Parathyroid adenoma (tissue), 2 donors: Measurements from ENCODE around the gene ABCD2.

Experiments used
- H2AFZ ChIP-seq: fragments of 300-600 bp; sonication (generic); one replicate; pipeline ENCODE4 v1.7.0; 2017; ENCODE audit warnings: antibody characterized with exemption, mild to moderate bottlenecking
- H3K27ac ChIP-seq: fragments of 300-600 bp; sonication (generic); one replicate; pipeline ENCODE4 v1.7.0; 2017
- H3K27me3 ChIP-seq: fragments of 300-600 bp; sonication (generic); one replicate; pipeline ENCODE4 v1.7.0; 2017; ENCODE audit warnings: low read length; ENCODE audit not compliant: control insufficient read depth, insufficient read depth
- H3K36me3 ChIP-seq: fragments of 300-600 bp; sonication (generic); one replicate; pipeline ENCODE4 v1.7.0; 2017; ENCODE audit warnings: low read length; ENCODE audit not compliant: control insufficient read depth, insufficient read depth
- H3K4me1 ChIP-seq: fragments of 300-600 bp; sonication (generic); one replicate; pipeline ENCODE4 v1.7.0; 2017; ENCODE audit warnings: control low read depth
- H3K4me2 ChIP-seq: fragments of 300-600 bp; sonication (generic); one replicate; pipeline ENCODE4 v1.7.0; 2017; ENCODE audit warnings: low read length
- H3K4me3 ChIP-seq: fragments of 300-600 bp; sonication (generic); one replicate; pipeline ENCODE4 v1.7.0; 2017; ENCODE audit warnings: low read depth, low read length
- H3K79me2 ChIP-seq: fragments of 300-600 bp; sonication (generic); one replicate; pipeline ENCODE4 v1.7.0; 2017; ENCODE audit warnings: control low read depth
- H3K9ac ChIP-seq: fragments of 300-600 bp; sonication (generic); one replicate; pipeline ENCODE4 v1.7.0; 2017; ENCODE audit warnings: mild to moderate bottlenecking
- H3K9me3 ChIP-seq: fragments of 300-600 bp; sonication (generic); one replicate; pipeline ENCODE4 v1.7.0; 2017; ENCODE audit warnings: low read length; ENCODE audit not compliant: control insufficient read depth
- TF ChIP-seq, protein P1 (sequence below): fragments of 300-600 bp; sonication (generic); IDR thresholded peaks from one replicate; pipeline ENCODE4 v1.7.0; 2017; ENCODE audit warnings: antibody characterized with exemption, mild to moderate bottlenecking
- donor health status: primary hyperparathyroidism.

The ABCD2 gene

DNA sequence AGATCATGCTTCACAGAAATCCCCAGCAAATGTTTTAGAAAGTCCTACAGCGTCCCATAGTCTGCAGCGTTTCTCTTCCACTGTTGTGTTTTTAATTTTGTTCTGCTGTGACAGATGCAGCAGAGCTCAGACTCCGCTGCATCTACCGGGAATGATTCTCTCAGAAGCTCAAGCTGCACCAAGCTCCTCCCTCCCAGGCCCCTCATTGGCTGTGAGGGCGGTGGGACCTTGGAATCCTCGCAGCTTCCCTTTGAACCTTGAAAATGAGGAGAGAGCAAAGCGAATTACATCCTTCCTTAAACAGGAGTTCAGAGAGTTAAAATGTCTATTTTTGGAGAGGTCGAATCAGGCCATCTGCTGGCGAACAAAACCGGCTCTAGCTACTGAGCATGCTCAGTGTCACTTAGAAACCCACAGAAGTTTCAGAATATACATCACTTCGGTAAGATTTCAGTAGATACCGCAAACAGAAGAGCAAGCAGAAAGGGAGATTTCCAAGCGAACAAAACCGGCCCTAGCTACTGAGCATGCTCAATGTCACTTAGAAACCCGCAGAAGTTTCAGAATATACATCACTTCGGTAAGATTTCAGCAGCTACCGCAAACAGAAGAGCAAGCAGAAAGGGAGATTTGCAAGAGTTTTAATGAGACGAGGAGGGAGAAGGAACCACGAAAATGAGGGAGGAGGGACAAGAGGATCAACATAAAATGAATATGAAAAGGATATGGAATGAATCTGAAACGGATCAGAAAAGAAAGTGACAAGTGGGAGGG, at the start of gene ABCD2:
Gene ABCD2 (minus strand): TSS at position 144 of the 774 bp plus-strand sequence. CDS start 188 bp downstream, outside the sequence.
- no peaks in the 10 kb centered on the region for H3K79me2 ChIP-seq
- no peaks in the 10 kb centered on the region for H3K27me3 ChIP-seq
- H3K9me3 ChIP-seq: no peaks in the 10 kb centered on the region
- H3K36me3 ChIP-seq: no peaks in the 10 kb centered on the region
- TF ChIP-seq, protein P1, sequence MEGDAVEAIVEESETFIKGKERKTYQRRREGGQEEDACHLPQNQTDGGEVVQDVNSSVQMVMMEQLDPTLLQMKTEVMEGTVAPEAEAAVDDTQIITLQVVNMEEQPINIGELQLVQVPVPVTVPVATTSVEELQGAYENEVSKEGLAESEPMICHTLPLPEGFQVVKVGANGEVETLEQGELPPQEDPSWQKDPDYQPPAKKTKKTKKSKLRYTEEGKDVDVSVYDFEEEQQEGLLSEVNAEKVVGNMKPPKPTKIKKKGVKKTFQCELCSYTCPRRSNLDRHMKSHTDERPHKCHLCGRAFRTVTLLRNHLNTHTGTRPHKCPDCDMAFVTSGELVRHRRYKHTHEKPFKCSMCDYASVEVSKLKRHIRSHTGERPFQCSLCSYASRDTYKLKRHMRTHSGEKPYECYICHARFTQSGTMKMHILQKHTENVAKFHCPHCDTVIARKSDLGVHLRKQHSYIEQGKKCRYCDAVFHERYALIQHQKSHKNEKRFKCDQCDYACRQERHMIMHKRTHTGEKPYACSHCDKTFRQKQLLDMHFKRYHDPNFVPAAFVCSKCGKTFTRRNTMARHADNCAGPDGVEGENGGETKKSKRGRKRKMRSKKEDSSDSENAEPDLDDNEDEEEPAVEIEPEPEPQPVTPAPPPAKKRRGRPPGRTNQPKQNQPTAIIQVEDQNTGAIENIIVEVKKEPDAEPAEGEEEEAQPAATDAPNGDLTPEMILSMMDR: peak; percentile 17
- H3K4me3 ChIP-seq: peak within 1 kb of the TSS; percentile 73
- H2AFZ ChIP-seq: peak within 1 kb of the TSS; percentile 89
- H3K4me2 ChIP-seq: peak within 1 kb of the TSS; percentile 74
- H3K9ac ChIP-seq: peak within 1 kb of the TSS; percentile 22
- peak within 1 kb of the TSS; percentile 65 for H3K27ac ChIP-seq
- peaks cover 2% of the 10 kb centered on the region for H3K4me1 ChIP-seq

DNA sequence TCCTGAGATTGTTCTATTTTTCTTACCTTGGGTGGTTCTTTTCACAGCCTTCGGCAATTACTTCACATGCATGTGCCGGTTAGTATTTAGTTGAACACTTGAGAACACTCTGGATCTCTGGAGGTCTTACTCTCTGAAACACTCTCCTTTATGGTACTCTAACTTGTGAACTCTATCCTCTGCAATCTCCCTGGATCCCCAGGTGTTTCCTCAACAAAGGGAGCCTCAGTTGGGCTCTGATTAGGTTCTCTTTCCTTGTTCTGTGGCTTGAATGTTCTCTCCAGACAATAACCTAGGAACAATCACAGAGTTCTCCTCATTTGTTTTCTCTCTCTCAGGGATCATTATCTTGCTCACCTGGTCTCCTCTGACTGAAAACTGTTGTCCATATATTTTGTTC, 40.5 kb upstream of the ABCD2 start:
- no peaks in the 10 kb centered on the region for H3K4me1 ChIP-seq
- H3K9me3 ChIP-seq: no peaks in the 10 kb centered on the region
- H3K27ac ChIP-seq: no peak overlapping the region
- TF ChIP-seq, protein P1: no peak
- H3K79me2 ChIP-seq: no peaks in the 10 kb centered on the region
- H2AFZ ChIP-seq: no peak overlapping the region
- H3K4me3 ChIP-seq: no peak overlapping the region
- H3K9ac ChIP-seq: no peak overlapping the region
- no peaks in the 10 kb centered on the region for H3K27me3 ChIP-seq
- no peak overlapping the region for H3K4me2 ChIP-seq
- no peaks in the 10 kb centered on the region for H3K36me3 ChIP-seq

DNA sequence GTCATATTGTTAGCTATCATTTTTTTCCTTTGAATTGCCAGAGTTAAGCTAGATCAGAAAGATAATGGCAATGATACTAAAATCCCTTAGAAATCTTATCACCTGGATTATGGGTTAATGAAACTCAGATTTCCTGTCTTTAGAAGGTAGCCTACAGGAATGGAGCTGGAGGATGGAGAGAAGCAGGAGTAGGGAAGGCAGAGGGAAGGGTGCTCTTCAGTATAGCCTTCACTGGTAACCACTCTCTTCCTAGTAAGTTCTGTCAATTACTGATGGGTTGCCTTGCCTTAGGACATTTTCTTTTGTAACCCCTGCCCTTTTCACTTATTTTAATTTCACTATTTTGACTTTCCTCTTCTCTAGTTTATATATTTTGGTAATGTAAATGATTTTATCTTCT, 27.8 kb upstream of the ABCD2 start:
- H3K4me1 ChIP-seq: no peaks in the 10 kb centered on the region
- no peak overlapping the region for H3K9ac ChIP-seq
- no peak overlapping the region for H2AFZ ChIP-seq
- TF ChIP-seq, protein P1: no peak
- H3K9me3 ChIP-seq: no peaks in the 10 kb centered on the region
- H3K36me3 ChIP-seq: no peaks in the 10 kb centered on the region
- H3K27ac ChIP-seq: no peak overlapping the region
- no peak overlapping the region for H3K4me2 ChIP-seq
- no peaks in the 10 kb centered on the region for H3K27me3 ChIP-seq
- no peaks in the 10 kb centered on the region for H3K79me2 ChIP-seq
- H3K4me3 ChIP-seq: no peak overlapping the region

DNA sequence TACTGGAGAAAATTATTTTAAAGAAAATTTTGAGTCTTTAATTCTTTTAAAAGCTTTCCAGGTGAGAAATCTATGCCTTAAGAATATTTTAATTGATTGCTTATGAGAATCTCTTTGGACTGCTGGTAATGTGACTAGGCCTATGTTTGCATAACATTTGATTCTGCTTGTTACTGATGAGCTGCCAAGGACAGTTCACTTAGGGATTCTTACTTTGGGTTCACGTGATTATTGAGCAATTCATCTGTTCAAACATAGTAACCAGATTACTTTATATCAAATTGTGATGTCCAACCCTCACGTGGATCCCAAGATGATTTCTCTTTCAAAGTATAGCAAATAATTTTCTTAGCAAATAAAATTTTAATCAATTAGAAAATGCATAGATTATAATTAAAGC, 27.4 kb upstream of the ABCD2 start:
- no peak overlapping the region for H3K27ac ChIP-seq
- no peaks in the 10 kb centered on the region for H3K79me2 ChIP-seq
- H3K27me3 ChIP-seq: no peaks in the 10 kb centered on the region
- H2AFZ ChIP-seq: no peak overlapping the region
- no peak overlapping the region for H3K4me2 ChIP-seq
- no peak overlapping the region for H3K4me3 ChIP-seq
- H3K9ac ChIP-seq: no peak overlapping the region
- no peaks in the 10 kb centered on the region for H3K9me3 ChIP-seq
- H3K36me3 ChIP-seq: no peaks in the 10 kb centered on the region
- no peaks in the 10 kb centered on the region for H3K4me1 ChIP-seq
- TF ChIP-seq, protein P1: no peak

DNA sequence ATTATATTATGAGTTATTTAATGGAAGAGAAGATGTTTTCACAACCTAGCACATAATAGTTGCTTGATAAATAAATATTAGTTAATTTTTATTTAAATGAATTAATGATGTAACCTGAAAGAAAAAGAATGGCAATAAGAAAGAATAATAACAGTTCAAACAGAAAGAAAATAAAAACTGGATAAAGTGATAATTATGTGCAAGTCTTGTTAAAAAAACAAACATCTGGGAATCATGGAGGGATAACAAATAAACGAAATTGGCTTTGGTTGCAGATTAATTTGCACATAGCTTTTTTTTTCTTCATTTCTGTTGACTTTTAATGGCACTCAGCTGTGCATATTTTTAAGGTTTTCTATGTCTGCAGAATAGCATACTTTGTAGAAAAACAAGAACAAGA, 23.4 kb upstream of the ABCD2 start:
- Histone ChIP-seq H3K4me2 (no peak overlapping the region), H3K9me3 (no peaks in the 10 kb centered on the region), H3K4me1 (no peaks in the 10 kb centered on the region), H2AFZ (no peak overlapping the region), H3K4me3 (no peak overlapping the region), H3K9ac (no peak overlapping the region), H3K36me3 (no peaks in the 10 kb centered on the region), H3K27ac (no peak overlapping the region), H3K79me2 (no peaks in the 10 kb centered on the region), H3K27me3 (no peaks in the 10 kb centered on the region)
- TF ChIP-seq, protein P1: no peak
